DND-41 (cell line): Measurements from ENCODE around the gene KCNMA1.

Source experiments
- CTCF ChIP-seq: IDR thresholded peaks from 2 replicates; pipeline ENCODE4 v1.5.1; 2012; ENCODE audit warnings: borderline replicate concordance, low read length, moderate library complexity, mild to moderate bottlenecking; ENCODE audit not compliant: poor library complexity, severe bottlenecking; ENCODE audit errors: extremely low read depth
- EZH2 ChIP-seq: IDR thresholded peaks from 3 replicates; pipeline ENCODE4 v1.6.1; 2012; ENCODE audit warnings: borderline replicate concordance, low read depth, mild to moderate bottlenecking, moderate library complexity, low read length, inconsistent platforms; ENCODE audit not compliant: severe bottlenecking

- TF ChIP-seq CTCF (no peak), EZH2 (no peak)
Measured at GRCh38 chr10:77168161-77168560, 469.4 kb downstream of the KCNMA1 start.
